Measurements from ENCODE around the gene MYRFL.

The MYRFL gene

GRCh38 chr12:69935651-69936100 is 110.6 kb downstream of the MYRFL start:
- no peak for DNase-seq

GRCh38 chr12:69936214-69936731 is 111.2 kb downstream of the MYRFL start:
- peak; percentile 42 for DNase-seq

- no peak for DNase-seq
Measured at GRCh38 chr12:69936766-69937165, 111.7 kb downstream of the MYRFL start.

- no peak for DNase-seq
Measured at GRCh38 chr12:69947123-69947522, 122.1 kb downstream of the MYRFL start.

- DNase-seq = no peak
Measured at GRCh38 chr12:69947897-69948296, 122.9 kb downstream of the MYRFL start.

GRCh38 chr12:69948851-69949250 is 123.8 kb downstream of the MYRFL start:
- DNase-seq = no peak

GRCh38 chr12:69949311-69950002 is 124.4 kb downstream of the MYRFL start:
- DNase-seq = no peak

- DNase-seq = no peak
Measured at GRCh38 chr12:69951108-69951507, 126.1 kb downstream of the MYRFL start.

GRCh38 chr12:69952890-69953289 is 127.9 kb downstream of the MYRFL start:
- DNase-seq = no peak

- DNase-seq = no peak
Measured at GRCh38 chr12:69961246-69961645, 136.2 kb downstream of the MYRFL start.

- DNase-seq = peak; percentile 64
Measured at GRCh38 chr12:69966409-69966808, 141.4 kb downstream of the MYRFL start.

GRCh38 chr12:69966839-69967238 is 141.8 kb downstream of the MYRFL start:
- peak; percentile 33 for DNase-seq

- DNase-seq = no peak
Measured at GRCh38 chr12:69969011-69969410, 144.0 kb downstream of the MYRFL start.

GRCh38 chr12:69972136-69972535 is 147.1 kb downstream of the MYRFL start:
- no peak for DNase-seq

GRCh38 chr12:69978020-69978419 is 153.0 kb downstream of the MYRFL start:
- DNase-seq = no peak

- no peak for DNase-seq
Measured at GRCh38 chr12:69981881-69982475, 157.0 kb downstream of the MYRFL start.

- DNase-seq = no peak
Measured at GRCh38 chr12:69984241-69984640, 159.2 kb downstream of the MYRFL start.

GRCh38 chr12:69985656-69986055 is 160.6 kb downstream of the MYRFL start:
- DNase-seq = peak; percentile 73

- DNase-seq = no peak
Measured at GRCh38 chr12:69986114-69986513, 161.1 kb downstream of the MYRFL start.

GRCh38 chr12:69987579-69988091 is 162.6 kb downstream of the MYRFL start:
- peak; percentile 53 for DNase-seq

GRCh38 chr12:69988481-69989321 is 163.7 kb downstream of the MYRFL start:
- no peak for DNase-seq

- peak; percentile 48 for DNase-seq
Measured at GRCh38 chr12:69991690-69992288, 166.8 kb downstream of the MYRFL start.

- DNase-seq = no peak
Measured at GRCh38 chr12:69993433-69993832, 168.4 kb downstream of the MYRFL start.

All from DMS53 (cell line).